ENCODE results near the gene KCNMA1. TPM values are rescaled to one million over a fixed set of nuclear protein-coding genes. Genes with fewer than 3 reads are reported as not detected.

The KCNMA1 gene
- total RNA-seq, 2 donors from 2014 or later = 49.9 to 76.2 TPM

GRCh38 chr10:77333610-77334340 is 303.8 kb downstream of the KCNMA1 start:
- DNase-seq (no peak), ATAC-seq (peak; percentile 89)
- intact Hi-C loops (cut with DNase I, micrococcal nuclease) = no loop called here

GRCh38 chr10:77332256-77332655 is 305.4 kb downstream of the KCNMA1 start:
- ATAC-seq = no peak
- DNase-seq = no peak
- intact Hi-C loops (cut with DNase I, micrococcal nuclease) = no loop called here

GRCh38 chr10:77328272-77328816 is 309.3 kb downstream of the KCNMA1 start:
- ATAC-seq (no peak), DNase-seq (peak in 1 of 2 donors; percentile 28)
- intact Hi-C loops (cut with DNase I, micrococcal nuclease) = no loop called here

GRCh38 chr10:77325233-77325537 is 312.4 kb downstream of the KCNMA1 start:
- intact Hi-C loops (cut with DNase I, micrococcal nuclease) = no loop called here
- ATAC-seq (peak; percentile 82), DNase-seq (peak in 1 of 2 donors; percentile 19)

GRCh38 chr10:77321838-77322237 is 315.8 kb downstream of the KCNMA1 start:
- DNase-seq (no peak), ATAC-seq (no peak)
- intact Hi-C loops (cut with DNase I, micrococcal nuclease) = no loop called here

GRCh38 chr10:77320971-77321471 is 316.6 kb downstream of the KCNMA1 start:
- ATAC-seq (no peak), DNase-seq (no peak)
- intact Hi-C loops (cut with DNase I, micrococcal nuclease) = no loop called here

GRCh38 chr10:77319557-77319956 is 318.1 kb downstream of the KCNMA1 start:
- ATAC-seq = no peak
- intact Hi-C loops (cut with DNase I, micrococcal nuclease) = no loop called here
- no peak for DNase-seq

- DNase-seq = no peak
- ATAC-seq = no peak
- intact Hi-C loops (cut with DNase I, micrococcal nuclease) = no loop called here
Observed at GRCh38 chr10:77318739-77319138, 318.9 kb downstream of the KCNMA1 start.

- intact Hi-C loops (cut with DNase I, micrococcal nuclease) = no loop called here
- no peak for ATAC-seq
- DNase-seq = no peak
Observed at GRCh38 chr10:77317221-77317620, 320.4 kb downstream of the KCNMA1 start.

- intact Hi-C loops (cut with DNase I, micrococcal nuclease) = no loop called here
- ATAC-seq (no peak), DNase-seq (no peak)
Observed at GRCh38 chr10:77315496-77316129, 322.0 kb downstream of the KCNMA1 start.

- DNase-seq (no peak), ATAC-seq (no peak)
- intact Hi-C loops (cut with DNase I, micrococcal nuclease) = no loop called here
Observed at GRCh38 chr10:77313066-77313750, 324.4 kb downstream of the KCNMA1 start.

GRCh38 chr10:77311186-77311585 is 326.4 kb downstream of the KCNMA1 start:
- intact Hi-C loops (cut with DNase I, micrococcal nuclease) = no loop called here
- DNase-seq (no peak), ATAC-seq (no peak)

GRCh38 chr10:77310288-77310840 is 327.2 kb downstream of the KCNMA1 start:
- intact Hi-C loops (cut with DNase I, micrococcal nuclease) = no loop called here
- ATAC-seq (no peak), DNase-seq (no peak)

- DNase-seq (no peak), ATAC-seq (no peak)
- intact Hi-C loops (cut with DNase I, micrococcal nuclease) = no loop called here
Observed at GRCh38 chr10:77309509-77309908, 328.1 kb downstream of the KCNMA1 start.

GRCh38 chr10:77309092-77309491 is 328.5 kb downstream of the KCNMA1 start:
- intact Hi-C loops (cut with DNase I, micrococcal nuclease) = no loop called here
- DNase-seq = no peak
- no peak for ATAC-seq

- ATAC-seq (no peak), DNase-seq (no peak)
- intact Hi-C loops (cut with DNase I, micrococcal nuclease) = no loop called here
Observed at GRCh38 chr10:77308084-77308732, 329.4 kb downstream of the KCNMA1 start.

- DNase-seq (no peak), ATAC-seq (no peak)
- intact Hi-C loops (cut with DNase I, micrococcal nuclease) = no loop called here
Observed at GRCh38 chr10:77306666-77307065, 330.9 kb downstream of the KCNMA1 start.

GRCh38 chr10:77305650-77306632 is 331.7 kb downstream of the KCNMA1 start:
- intact Hi-C loops (cut with DNase I, micrococcal nuclease) = no loop called here
- ATAC-seq = no peak
- no peak for DNase-seq
